GM19240 (cell line): Measurements from ENCODE around the gene COX5B.
"Not testable (repeated sequence)": the region's sequence is repeated elsewhere in the genome, so short reads cannot be mapped to it uniquely, and the experiment has no call there.

ENCODE experiments used
- DNase-seq: peaks from one replicate; pipeline ENCODE4 v3.0.0; 2011; ENCODE audit warnings: low spot score; ENCODE audit not compliant: insufficient read length

Gene COX5B, protein sequence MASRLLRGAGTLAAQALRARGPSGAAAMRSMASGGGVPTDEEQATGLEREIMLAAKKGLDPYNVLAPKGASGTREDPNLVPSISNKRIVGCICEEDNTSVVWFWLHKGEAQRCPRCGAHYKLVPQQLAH

DNA sequence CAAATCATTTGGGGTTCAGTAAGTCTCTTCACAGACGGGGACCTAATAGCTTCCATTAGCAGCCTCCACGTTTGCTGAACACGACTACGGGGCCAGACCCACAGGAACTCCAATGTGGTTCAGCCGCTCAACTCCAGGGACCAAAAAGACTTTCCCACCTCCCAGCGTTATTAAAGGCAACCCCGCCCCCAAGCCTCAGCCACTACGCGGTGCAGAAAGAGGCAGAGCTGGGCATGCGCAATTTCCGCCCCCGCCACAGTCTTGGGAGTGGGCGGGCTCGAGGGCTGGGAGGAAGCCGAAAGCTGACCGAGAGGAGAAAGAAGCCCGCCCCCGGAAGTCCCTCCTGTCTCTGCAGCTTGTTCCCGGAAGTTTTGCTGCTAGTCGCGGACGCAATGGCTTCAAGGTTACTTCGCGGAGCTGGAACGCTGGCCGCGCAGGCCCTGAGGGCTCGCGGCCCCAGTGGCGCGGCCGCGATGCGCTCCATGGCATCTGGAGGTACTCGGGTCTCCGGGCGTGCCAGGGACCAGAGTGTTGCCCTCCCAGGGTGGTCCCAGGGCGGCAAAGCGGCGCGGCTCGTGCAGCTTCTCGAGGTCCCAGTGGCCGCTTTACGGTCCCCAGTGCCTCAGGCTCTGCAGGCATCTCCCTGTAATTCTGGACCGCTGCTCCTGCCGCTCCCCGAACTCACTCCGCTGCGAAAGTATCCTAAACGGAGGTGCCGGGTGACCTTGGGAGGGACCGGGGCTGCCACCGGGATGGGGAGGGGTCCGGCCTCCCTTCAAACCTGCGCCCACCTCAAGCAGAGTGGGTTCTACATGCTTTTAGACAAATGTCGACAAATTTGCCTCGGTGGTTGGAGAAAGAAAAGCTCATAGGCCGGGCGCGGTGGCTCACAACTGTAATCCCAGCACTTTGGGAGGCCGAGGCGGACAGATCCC, at the start of gene COX5B:
Gene COX5B, plus strand, starts transcription at position 368 of the 935 bp plus-strand sequence. Its CDS starts 25 bp downstream, at position 393.
- DNase-seq: peak; percentile 97

DNA sequence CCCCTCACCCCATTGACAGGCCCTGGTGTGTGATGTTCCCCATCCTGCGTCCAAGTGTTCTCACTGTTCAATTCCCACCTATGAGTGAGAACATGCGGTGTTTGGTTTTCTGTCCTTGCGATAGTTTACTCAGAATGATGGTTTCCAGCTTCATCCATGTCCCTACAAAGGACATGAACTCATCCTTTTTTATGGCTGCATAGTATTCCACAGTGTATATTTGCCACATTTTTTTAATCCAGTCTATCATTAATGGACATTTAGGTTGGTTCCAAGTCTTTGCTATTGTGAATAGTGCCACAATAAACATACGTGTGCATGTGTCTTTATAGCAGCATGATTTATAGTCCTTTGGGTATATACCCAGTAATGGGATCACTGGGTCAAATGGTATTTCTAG, 49.7 kb upstream of the COX5B start:
- not testable (repeated sequence) for DNase-seq

DNA sequence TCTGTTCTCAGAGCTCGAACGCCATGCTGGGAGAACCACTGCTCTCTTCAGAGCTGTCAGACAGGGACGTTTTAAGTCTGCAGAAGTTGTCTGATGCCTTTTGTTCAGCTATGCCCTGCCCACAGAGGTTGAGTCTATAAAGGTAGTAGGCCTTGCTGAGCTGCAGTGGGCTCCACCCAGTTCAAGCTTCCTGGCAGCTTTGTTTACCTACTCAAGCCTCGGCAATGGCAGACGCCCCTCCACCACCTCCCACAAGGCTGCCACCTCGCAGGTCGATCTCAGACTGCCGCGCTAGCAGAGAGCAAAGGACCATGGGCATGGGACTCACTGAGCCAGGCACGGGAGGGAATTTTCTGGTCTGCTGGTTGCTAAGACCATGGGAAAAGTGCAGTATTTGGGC, 44.3 kb upstream of the COX5B start:
- not testable (repeated sequence) for DNase-seq

DNA sequence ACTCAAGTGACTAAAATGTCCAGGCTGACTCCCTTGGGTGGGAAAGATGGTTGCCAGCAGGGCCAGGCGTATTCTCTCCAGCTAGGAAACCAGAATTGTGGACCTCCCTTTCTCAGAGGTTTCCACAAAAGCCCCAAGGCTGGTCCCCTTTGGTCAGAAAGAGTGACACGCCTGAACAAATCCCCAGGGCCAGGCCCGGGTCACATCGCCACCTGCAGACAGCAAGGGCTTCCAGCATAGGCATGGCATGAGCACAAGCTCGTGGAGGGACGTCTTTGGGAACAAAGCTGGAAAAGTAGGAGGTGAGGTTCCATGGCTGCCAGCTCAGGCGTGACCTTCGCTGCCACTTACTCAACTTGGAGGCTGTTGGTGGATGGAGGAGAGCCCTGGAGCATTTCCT, 40.8 kb upstream of the COX5B start:
- not testable (repeated sequence) for DNase-seq

DNA sequence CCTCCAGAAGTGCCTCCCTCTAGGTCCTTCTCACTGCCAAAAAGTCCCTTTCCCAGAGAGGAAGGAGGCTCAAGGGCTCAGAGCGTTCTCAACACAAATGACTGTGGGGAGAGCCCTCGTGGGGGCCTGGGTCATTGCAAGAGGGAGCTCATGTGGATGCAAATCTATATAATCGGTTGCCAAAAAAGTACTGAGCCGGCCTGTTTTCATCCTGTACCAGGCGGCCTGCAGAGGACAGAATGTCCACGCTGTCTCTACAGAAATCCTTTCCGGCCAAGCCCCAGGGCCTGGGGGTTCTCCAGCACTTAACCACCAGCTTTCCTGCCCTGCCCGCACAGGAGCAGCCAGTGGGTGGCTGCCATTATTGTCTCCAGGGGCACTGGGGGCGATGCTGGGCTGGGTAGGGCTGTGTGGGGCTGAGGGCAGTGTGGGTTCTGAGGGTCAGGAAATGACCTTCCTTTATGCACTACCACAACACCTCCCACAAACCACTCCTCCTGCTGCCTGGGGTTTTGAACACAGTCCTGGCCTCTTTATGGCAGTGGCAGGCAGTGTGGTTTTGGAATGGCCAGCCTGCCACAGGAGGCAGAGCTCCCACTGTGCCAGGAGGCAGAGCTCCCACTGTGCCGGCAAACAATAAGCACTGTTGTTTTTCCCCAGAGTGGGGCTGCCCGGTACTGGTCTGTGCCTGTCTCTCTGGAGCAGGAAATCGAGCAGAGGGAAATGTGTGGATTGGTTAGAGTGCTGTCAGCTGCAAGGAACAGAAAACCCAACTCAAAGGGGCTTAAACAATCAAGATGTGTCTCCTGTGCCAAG, 40.1 kb upstream of the COX5B start:
- not testable (repeated sequence) for DNase-seq

DNA sequence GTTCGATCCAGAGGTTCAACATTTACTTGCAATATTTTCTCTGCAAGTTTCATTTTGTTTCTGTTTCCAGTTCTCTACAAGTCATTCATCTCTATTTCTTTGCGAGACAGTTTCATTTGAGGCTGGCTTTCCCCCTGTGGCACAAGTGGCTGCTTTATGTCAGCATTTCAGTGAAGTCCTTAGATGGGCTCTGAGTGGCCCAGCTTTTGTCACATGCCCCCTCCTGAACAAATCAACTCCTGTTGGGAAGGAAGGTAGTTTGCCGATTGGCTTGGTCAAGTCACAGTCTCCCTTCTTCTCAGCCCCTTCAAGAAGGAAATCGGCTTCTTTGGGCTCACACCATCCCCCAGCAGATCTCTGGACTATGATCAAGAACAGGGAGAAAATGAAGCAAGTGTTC, 37.1 kb upstream of the COX5B start:
- not testable (repeated sequence) for DNase-seq

DNA sequence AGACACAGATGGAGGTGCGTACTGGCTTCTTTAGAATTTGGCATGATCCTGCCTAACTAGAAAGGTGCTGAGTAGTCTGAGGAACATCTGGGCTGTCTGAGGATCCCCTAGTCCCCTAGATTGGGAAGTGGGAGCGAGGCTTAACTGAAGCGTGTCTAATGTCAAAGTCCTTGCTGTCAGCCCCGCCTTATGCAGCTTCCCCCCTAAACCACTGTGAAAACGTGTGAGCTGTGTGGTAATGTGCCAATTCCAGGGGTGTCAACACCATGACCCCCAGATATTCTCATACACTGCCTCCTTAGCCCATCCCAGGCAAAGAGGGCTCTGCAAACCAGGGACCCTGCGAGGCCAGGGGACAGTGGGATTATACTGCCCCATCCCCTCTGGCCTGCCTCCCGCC, 34.0 kb upstream of the COX5B start:
- not testable (repeated sequence) for DNase-seq

DNA sequence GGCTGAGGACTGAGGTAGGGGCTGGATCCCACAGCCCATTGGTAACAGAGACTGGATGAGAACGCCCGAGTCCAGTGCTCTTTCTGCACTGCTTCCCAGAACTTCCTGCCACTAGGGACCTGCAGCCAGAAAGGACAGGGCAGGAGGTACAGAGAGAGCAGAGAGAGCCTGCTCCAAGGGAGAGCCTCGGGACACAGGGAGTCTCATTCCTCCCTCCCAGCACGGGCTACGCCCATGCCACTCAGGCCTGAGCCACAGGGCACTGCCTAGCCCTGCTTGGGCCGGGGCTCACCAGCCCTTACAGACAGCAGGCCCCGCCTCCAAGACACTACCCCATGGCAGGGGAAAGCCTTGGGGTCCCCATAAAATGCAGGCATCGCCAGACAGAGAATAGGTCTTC, 30.1 kb upstream of the COX5B start:
- not testable (repeated sequence) for DNase-seq

DNA sequence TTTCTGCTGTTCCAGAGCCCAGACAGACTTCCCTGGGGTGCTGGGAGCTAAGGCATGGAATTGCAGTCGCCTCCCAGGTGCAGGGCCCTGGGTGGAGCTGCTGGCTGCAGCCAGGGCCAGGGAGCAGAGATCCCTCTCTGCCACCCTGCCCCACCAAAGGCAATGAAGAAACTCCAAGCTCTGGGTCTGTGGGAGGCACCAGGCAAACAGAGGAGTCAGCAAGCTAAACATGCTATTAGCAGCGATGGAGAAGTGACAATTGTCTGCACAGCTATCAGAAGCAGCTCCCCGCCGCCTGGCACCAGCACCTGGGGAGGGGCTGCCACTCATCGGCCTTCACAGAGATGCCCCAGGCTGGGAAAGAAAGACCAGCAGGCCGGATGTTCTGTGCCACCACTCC, 28.0 kb upstream of the COX5B start:
- DNase-seq: no peak

DNA sequence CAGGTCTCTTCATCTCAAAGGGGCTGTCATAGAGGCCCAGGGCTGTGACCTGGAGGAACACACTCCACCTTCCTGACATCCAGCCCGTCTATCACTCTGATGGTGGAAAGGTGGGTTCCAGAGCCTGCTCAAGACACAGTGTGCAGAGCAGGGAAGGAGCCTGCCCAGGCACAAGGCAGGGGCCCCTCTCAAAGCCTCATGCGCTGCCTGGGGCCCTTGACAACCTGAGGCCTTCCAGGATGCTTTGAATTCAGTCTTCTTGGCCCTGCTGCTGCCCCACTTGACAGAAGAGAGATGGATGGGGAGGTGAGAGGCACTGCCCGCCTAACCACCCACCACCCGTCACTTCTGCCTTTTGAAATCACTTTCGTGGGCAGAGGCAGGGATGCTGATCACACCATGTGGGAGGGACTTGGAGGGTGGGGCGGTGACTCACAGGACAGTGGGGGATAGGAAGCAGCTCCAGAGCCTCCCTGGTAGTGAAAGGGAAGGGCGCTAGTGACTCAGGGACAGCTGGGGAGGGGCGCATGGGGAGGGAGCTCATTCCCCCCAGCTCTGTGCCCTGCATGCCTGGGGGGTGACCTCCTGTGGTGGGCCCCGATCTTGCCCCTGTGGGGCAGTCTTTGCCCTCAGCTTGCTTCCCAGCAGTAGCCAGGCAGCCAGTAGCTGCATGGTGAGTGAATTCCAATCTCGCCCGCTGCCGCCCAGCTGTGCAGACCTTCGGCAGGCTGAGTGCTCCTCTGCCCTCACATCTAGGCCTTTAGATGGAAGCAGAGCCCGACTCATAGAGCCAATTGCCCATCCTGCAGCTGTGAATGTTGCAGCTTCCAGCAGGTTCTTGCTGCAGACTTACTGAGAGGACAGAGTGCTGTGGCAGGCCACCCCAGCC, 26.7 kb upstream of the COX5B start:
- not testable (repeated sequence) for DNase-seq

DNA sequence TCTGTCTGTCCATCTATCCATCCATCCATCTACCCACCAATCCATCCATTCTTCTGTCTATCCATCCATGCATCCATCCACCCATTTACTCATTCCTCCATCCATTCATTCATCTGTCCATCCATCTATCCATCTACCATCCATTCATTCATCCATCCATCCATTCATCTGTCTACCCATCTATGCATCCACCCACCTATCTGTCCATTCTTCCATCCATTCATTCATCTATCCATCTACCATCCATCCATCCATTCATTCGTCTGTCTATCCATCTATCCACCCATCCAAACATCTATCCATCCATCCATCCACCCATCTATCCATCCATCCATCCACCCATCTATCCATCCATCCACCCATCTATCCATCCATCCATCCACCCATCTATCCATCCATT, 25.4 kb upstream of the COX5B start:
- not testable (repeated sequence) for DNase-seq

DNA sequence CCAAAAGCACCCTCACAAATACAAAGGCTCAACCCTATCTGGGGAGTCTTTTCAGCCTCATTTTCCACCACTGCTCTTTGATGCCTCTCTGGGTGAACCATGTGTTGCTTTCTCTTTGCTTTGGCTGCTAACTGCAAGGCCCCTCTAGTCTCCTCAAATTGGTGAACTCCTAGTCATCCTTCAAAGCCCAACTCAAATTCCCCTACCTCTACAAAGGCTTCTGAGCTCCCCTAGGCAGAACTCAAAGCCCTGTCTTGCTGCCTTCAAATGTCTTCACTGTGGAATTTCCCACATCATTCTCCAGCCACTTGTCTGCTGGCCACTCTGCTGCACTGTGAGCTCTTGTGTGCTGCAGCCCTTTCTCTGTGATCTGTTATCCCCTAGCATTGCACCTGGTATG, 22.9 kb upstream of the COX5B start:
- not testable (repeated sequence) for DNase-seq

DNA sequence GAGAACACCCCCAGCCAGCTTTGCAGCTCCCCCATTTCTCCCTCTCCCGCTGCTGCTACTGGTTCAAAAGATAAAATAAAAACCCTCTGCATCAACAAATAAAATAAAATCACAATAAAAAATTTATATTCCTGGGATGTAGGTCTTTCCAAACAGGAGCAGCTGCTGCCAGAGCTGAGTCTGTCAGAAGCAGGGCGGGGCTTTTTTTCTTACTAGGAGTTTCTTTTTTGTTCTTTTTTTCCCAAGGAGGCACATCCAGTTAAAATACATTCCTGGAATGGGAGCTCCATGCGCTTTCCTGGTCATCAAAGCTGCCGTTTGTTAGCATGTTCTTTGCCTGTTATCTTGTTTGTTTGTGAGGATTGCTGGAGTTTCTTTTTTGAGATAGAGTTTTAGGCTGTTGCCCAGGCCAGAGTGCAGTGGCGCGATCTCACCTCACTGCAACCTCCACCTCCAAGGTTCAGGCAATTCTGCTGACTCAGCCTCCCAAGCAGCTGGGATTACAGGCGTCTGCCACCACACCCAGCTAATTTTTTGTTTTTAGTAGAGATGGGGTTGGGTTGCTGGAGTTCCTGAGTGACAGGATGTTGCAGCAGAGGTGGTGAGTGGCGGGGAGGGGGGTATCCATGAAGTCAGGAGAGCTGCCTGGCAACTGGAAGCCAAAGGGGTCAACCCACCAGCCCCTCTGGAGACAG, 20.4 kb upstream of the COX5B start:
- DNase-seq: not testable (repeated sequence)

DNA sequence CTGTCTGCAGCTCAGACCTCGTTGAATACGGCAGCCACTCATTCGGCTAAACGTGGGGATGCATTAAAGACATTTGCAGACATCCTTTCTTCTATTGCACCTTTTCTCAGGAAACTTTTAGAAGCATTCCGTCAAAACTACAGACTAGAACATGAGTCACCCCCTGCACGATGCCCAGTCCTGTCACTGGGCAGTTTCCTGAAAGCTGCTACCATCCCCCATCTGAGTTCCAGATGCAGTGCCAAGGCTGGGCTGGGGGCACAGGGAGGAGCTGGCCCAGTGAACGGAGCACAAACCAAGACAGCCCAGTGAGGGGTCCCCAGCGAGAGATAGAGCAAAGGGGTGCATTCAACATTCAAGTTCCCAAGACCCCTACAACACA, 19.8 kb upstream of the COX5B start:
- not testable (repeated sequence) for DNase-seq

DNA sequence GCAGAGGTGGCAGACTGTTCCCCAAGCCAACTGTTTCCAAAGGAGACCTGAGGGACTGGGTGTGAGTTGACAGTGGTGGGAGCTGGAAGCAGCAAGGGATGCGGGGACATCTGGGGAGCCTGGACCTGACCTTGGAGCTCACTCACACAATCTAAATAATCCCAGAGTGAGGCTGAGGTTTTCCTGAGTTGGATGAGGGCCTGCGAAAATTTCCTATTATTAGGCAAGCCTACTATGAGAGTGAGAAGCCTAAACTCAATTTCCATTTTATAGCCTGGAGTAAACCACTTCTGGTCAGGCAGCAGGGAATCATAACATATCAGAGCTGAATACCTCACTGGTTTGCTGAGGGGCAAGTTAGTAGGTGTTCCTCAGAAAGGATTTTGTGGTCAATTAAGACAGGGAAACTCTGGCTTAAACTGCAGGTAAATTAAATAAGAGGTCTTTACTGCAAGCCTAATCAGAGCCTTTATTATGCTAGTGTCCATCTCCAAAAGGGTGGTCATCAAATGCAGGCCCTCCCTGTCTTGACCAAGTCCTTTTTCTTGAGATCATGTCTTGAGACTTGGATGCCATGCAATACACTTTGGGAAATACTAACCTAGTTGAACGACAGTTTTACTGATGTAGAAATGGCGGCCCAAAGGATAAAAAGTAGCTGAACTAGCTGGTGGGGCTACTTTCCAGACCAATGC, 1.7 kb upstream of the COX5B start:
- DNase-seq: no peak

DNA sequence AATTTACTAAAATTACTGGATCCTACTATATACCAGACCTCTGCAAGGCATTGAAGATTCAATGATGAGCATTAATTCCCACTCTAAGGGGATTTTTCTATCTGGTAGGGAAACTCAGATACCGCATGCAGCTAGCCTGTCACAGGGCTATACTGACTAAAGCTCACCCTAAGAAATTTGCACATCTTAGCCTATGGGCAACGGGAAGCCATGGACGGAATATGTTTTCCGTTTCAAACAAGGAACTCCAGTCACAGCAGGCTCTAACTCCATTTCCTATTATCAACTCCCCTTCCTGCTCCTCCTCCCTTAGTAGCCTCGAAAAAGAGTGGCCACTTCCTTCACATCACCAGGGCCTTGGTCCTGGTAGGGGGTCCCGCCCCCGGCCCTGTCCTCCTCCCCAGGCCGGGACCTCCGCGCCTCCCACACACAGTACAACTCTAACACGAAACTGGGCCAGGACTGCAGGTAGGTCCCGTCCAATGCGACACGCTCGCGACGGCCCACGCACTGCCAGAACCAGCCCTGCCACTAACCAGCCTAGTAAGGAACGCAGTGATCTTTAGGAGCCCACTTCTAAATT, 659 bp upstream of the COX5B start:
- DNase-seq: no peak

DNA sequence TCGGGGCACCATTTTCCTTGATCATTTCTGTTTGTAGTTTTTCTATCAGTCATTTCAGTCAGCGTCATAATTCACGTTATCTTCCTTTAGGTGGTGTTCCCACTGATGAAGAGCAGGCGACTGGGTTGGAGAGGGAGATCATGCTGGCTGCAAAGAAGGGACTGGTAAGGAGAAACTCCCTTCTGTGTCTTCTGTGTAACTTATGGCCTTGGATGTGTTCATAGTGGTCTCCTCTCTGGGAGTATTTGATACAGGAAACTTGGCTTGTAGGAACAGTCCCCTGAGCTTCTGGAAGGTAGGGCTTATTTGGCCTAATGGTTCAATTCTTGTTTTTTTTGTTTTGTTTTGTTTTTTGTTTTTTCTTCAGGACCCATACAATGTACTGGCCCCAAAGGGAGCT, 1.1 kb downstream of the COX5B start:
- DNase-seq: no peak

DNA sequence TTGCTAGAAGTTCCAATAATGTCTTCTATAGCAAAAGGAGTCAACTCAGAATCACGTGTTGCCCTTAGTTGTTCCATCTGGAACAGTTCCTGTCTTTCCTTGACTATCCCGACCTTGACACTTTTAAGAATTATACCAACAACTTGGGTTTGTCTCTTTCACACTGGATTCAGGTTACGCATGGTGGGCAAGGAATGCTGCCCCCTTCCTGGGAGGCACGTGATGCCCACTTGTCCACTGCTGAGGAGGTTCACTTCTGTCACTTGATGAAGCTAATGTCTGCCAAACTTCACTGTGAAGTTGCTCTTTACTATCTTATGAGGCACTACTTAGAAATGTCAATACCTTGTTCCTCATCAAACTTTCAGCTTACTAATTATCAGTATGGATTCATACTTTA, 5.3 kb downstream of the COX5B start:
- no peak for DNase-seq

DNA sequence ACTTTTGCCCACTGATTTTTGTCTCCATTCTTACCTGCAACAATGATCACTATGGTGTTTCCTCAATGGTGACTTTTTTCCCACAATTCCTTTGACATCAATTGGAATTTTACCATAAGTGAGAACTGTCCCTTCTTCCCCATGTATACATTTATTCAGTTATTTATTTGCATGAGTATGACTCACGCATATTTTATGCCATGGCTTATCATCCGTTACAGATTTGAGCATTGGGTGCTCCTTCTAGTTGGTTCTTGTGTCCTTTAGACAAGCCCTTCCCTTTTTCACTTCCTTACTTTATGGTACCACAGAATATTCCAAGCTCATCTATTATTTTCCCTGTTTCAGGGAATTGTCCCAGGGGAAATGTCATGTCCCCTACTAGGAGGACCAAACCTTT, 7.6 kb downstream of the COX5B start:
- no peak for DNase-seq
